ENCODE results near the gene TRIM33.
A peak's percentile ranks its signal among the peaks of the same experiment; 100 is the strongest.
"Not testable (repeated sequence)": the region's sequence is repeated elsewhere in the genome, so short reads cannot be mapped to it uniquely, and the experiment has no call there.

TRIM33 gene

GRCh38 chr1:114369930-114370329 lies 141.1 kb downstream of the TRIM33 start:
- no peak for DNase-seq (ENCODE audit: low spot score)

GRCh38 chr1:114369266-114369919 lies 141.6 kb downstream of the TRIM33 start:
- not testable (repeated sequence) for H3K36me3 ChIP-seq (replicated peaks in 1 of 2; ENCODE audit: control insufficient read depth in 2 of 2, insufficient read depth in 2 of 2, low read length in 2 of 2); H3K14ac ChIP-seq (ENCODE audit: low read length); DNase-seq (ENCODE audit: low spot score); H4K8ac ChIP-seq (ENCODE audit: low read depth, low read length); H3K9me3 ChIP-seq (replicated peaks in 1 of 2; ENCODE audit: control insufficient read depth in 2 of 2, insufficient read depth in 1 of 2, low read depth in 1 of 2, low read length in 2 of 2); H2BK5ac ChIP-seq (ENCODE audit: low read length); H3K4ac ChIP-seq (ENCODE audit: low read length); H2AK5ac ChIP-seq (ENCODE audit: low read depth, low read length); H3K4me3 ChIP-seq (ENCODE audit: low read length in 2 of 2); H4K91ac ChIP-seq (ENCODE audit: low read depth, low read length, poor library complexity); H2BK120ac ChIP-seq (ENCODE audit: low read depth, low read length); H3K18ac ChIP-seq (ENCODE audit: low read length); H3K79me1 ChIP-seq (ENCODE audit: low read depth, low read length); H3K9ac ChIP-seq (ENCODE audit: low read depth, low read length, poor library complexity); H2BK12ac ChIP-seq (ENCODE audit: low read length); H2BK15ac ChIP-seq (ENCODE audit: low read length); H3K4me2 ChIP-seq (ENCODE audit: insufficient read depth, low read length, poor library complexity, severe bottlenecking); H2AFZ ChIP-seq (ENCODE audit: low read length); H3K23ac ChIP-seq (ENCODE audit: low read depth, low read length, poor library complexity); H3K27me3 ChIP-seq (ENCODE audit: control insufficient read depth in 3 of 3, insufficient read depth in 3 of 3, low read depth in 1 of 3, low read length in 3 of 3); H3K27ac ChIP-seq (replicated peaks; ENCODE audit: low read length); H3K4me1 ChIP-seq (ENCODE audit: control insufficient read depth in 2 of 2, insufficient read depth in 1 of 2, low read depth in 1 of 2, low read length in 2 of 2)
- no CpG with 5 or more reads among the region's 5 CpGs for WGBS, 2 donors (ENCODE audit: extremely low coverage in 2 of 2, insufficient read length in 2 of 2, insufficient replicate concordance in 1 of 2)

More at GRCh38 chr1:114369930-114370329, 141.1 kb downstream of the TRIM33 start:
- Histone ChIP-seq H3K23ac (ENCODE audit: low read depth, low read length, poor library complexity) (no peak overlapping the region), H4K91ac (ENCODE audit: low read depth, low read length, poor library complexity) (no peak overlapping the region), H2BK12ac (ENCODE audit: low read length) (no peak overlapping the region), H2AK5ac (ENCODE audit: low read depth, low read length) (no peak overlapping the region), H2AFZ (ENCODE audit: low read length) (peak overlapping the region; percentile 5), H2BK120ac (ENCODE audit: low read depth, low read length) (no peak overlapping the region), H3K9ac (ENCODE audit: low read depth, low read length, poor library complexity) (no peak overlapping the region), H3K14ac (ENCODE audit: low read length) (no peak overlapping the region), H3K4me1 (ENCODE audit: control insufficient read depth in 2 of 2, insufficient read depth in 1 of 2, low read depth in 1 of 2, low read length in 2 of 2) (no peaks in the 10 kb centered on the region), H3K27me3 (ENCODE audit: control insufficient read depth in 3 of 3, insufficient read depth in 3 of 3, low read depth in 1 of 3, low read length in 3 of 3) (no peaks in the 10 kb centered on the region), H3K79me1 (ENCODE audit: low read depth, low read length) (no peaks in the 10 kb centered on the region), H2BK5ac (ENCODE audit: low read length) (no peak overlapping the region), H4K8ac (ENCODE audit: low read depth, low read length) (no peak overlapping the region), H3K4me3 (ENCODE audit: low read length in 2 of 2) (no peak overlapping the region), H3K18ac (ENCODE audit: low read length) (no peak overlapping the region), H3K27ac (replicated peaks; ENCODE audit: low read length) (no peak overlapping the region), H3K9me3 (replicated peaks in 1 of 2; ENCODE audit: control insufficient read depth in 2 of 2, insufficient read depth in 1 of 2, low read depth in 1 of 2, low read length in 2 of 2) (no peaks in the 10 kb centered on the region), H3K4me2 (ENCODE audit: insufficient read depth, low read length, poor library complexity, severe bottlenecking) (no peak overlapping the region), H2BK15ac (ENCODE audit: low read length) (no peak overlapping the region), H3K4ac (ENCODE audit: low read length) (no peak overlapping the region), H3K36me3 (replicated peaks in 1 of 2; ENCODE audit: control insufficient read depth in 2 of 2, insufficient read depth in 2 of 2, low read length in 2 of 2) (no peaks in the 10 kb centered on the region)
- WGBS, 2 donors (ENCODE audit: extremely low coverage in 2 of 2, insufficient read length in 2 of 2, insufficient replicate concordance in 1 of 2), result no CpG with 5 or more reads among the region's 1 CpG

GRCh38 chr1:114368560-114369255 lies 142.3 kb downstream of the TRIM33 start:
- Histone ChIP-seq H4K8ac (ENCODE audit: low read depth, low read length) (no peak overlapping the region), H2BK12ac (ENCODE audit: low read length) (no peak overlapping the region), H2BK15ac (ENCODE audit: low read length) (no peak overlapping the region), H2BK5ac (ENCODE audit: low read length) (no peak overlapping the region), H3K79me1 (ENCODE audit: low read depth, low read length) (no peaks in the 10 kb centered on the region), H3K14ac (ENCODE audit: low read length) (no peak overlapping the region), H4K91ac (ENCODE audit: low read depth, low read length, poor library complexity) (no peak overlapping the region), H3K9ac (ENCODE audit: low read depth, low read length, poor library complexity) (no peak overlapping the region), H3K27me3 (ENCODE audit: control insufficient read depth in 3 of 3, insufficient read depth in 3 of 3, low read depth in 1 of 3, low read length in 3 of 3) (no peaks in the 10 kb centered on the region), H3K36me3 (replicated peaks in 1 of 2; ENCODE audit: control insufficient read depth in 2 of 2, insufficient read depth in 2 of 2, low read length in 2 of 2) (no peaks in the 10 kb centered on the region), H3K23ac (ENCODE audit: low read depth, low read length, poor library complexity) (no peak overlapping the region), H2AFZ (ENCODE audit: low read length) (no peak overlapping the region), H3K4me3 (ENCODE audit: low read length in 2 of 2) (no peak overlapping the region), H2BK120ac (ENCODE audit: low read depth, low read length) (no peak overlapping the region), H3K4me2 (ENCODE audit: insufficient read depth, low read length, poor library complexity, severe bottlenecking) (no peak overlapping the region), H3K4ac (ENCODE audit: low read length) (no peak overlapping the region), H3K18ac (ENCODE audit: low read length) (no peak overlapping the region), H3K27ac (replicated peaks; ENCODE audit: low read length) (no peak overlapping the region), H3K9me3 (replicated peaks in 1 of 2; ENCODE audit: control insufficient read depth in 2 of 2, insufficient read depth in 1 of 2, low read depth in 1 of 2, low read length in 2 of 2) (peaks cover 0 to 2% of the 10 kb centered on the region in 2 donors), H3K4me1 (ENCODE audit: control insufficient read depth in 2 of 2, insufficient read depth in 1 of 2, low read depth in 1 of 2, low read length in 2 of 2) (no peaks in the 10 kb centered on the region), H2AK5ac (ENCODE audit: low read depth, low read length) (no peak overlapping the region)
- no CpG with 5 or more reads among the region's 15 CpGs for WGBS, 2 donors (ENCODE audit: extremely low coverage in 2 of 2, insufficient read length in 2 of 2, insufficient replicate concordance in 1 of 2)
- DNase-seq (ENCODE audit: low spot score), result no peak

DNA sequence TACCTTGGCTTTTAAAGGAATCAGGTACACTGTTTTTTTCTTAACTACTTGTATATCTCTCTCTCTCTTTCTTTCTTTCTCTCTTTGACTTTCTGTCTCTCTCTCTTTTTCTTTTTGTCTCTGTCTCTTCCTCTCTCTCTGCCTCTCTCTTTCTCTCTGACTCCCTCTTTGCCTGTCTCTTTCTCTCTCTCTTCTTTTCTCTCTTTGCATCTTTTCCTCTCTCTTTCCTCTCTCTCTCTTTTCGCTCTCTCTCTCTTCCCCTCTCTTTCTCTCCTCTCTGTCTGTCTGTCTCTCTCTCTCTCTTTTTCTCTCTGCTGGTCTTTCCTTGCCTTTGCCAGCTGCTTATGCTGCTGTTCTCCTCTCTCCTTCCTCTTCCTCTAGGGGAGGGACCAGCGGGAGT lies 143.2 kb downstream of the TRIM33 start:
- Histone ChIP-seq H2AK5ac (ENCODE audit: low read depth, low read length) (no peak overlapping the region), H3K4me1 (ENCODE audit: control insufficient read depth in 2 of 2, insufficient read depth in 1 of 2, low read depth in 1 of 2, low read length in 2 of 2) (no peaks in the 10 kb centered on the region), H4K91ac (ENCODE audit: low read depth, low read length, poor library complexity) (no peak overlapping the region), H2BK120ac (ENCODE audit: low read depth, low read length) (no peak overlapping the region), H2BK12ac (ENCODE audit: low read length) (no peak overlapping the region), H3K36me3 (replicated peaks in 1 of 2; ENCODE audit: control insufficient read depth in 2 of 2, insufficient read depth in 2 of 2, low read length in 2 of 2) (no peaks in the 10 kb centered on the region), H3K4me2 (ENCODE audit: insufficient read depth, low read length, poor library complexity, severe bottlenecking) (no peak overlapping the region), H3K27ac (replicated peaks; ENCODE audit: low read length) (no peak overlapping the region), H3K18ac (ENCODE audit: low read length) (no peak overlapping the region), H2BK5ac (ENCODE audit: low read length) (no peak overlapping the region), H3K4me3 (ENCODE audit: low read length in 2 of 2) (no peak overlapping the region), H3K79me1 (ENCODE audit: low read depth, low read length) (no peaks in the 10 kb centered on the region), H3K9me3 (replicated peaks in 1 of 2; ENCODE audit: control insufficient read depth in 2 of 2, insufficient read depth in 1 of 2, low read depth in 1 of 2, low read length in 2 of 2) (peaks cover 0 to 2% of the 10 kb centered on the region in 2 donors), H3K27me3 (ENCODE audit: control insufficient read depth in 3 of 3, insufficient read depth in 3 of 3, low read depth in 1 of 3, low read length in 3 of 3) (no peaks in the 10 kb centered on the region), H3K14ac (ENCODE audit: low read length) (no peak overlapping the region), H3K23ac (ENCODE audit: low read depth, low read length, poor library complexity) (no peak overlapping the region), H3K4ac (ENCODE audit: low read length) (no peak overlapping the region), H4K8ac (ENCODE audit: low read depth, low read length) (no peak overlapping the region), H3K9ac (ENCODE audit: low read depth, low read length, poor library complexity) (no peak overlapping the region), H2BK15ac (ENCODE audit: low read length) (no peak overlapping the region), H2AFZ (ENCODE audit: low read length) (no peak overlapping the region)
- no CpG with 5 or more reads among the region's 2 CpGs for WGBS, 2 donors (ENCODE audit: extremely low coverage in 2 of 2, insufficient read length in 2 of 2, insufficient replicate concordance in 1 of 2)
- DNase-seq (ENCODE audit: low spot score), result no peak

Measured in neuronal stem cell (in vitro differentiated cells).